Measurements from ENCODE around the gene C1orf115.
A peak's percentile ranks its signal among the peaks of the same experiment; 100 is the strongest.
"Not testable (repeated sequence)": the region's sequence is repeated elsewhere in the genome, so short reads cannot be mapped to it uniquely, and the experiment has no call there.

Gene C1orf115

GRCh38 chr1:220726634-220727033, 36.5 kb downstream of the C1orf115 start:
- no peak for DNase-seq (ENCODE audit: low read depth)

GRCh38 chr1:220727519-220727918, 37.4 kb downstream of the C1orf115 start:
- DNase-seq (ENCODE audit: low read depth): no peak

DNA sequence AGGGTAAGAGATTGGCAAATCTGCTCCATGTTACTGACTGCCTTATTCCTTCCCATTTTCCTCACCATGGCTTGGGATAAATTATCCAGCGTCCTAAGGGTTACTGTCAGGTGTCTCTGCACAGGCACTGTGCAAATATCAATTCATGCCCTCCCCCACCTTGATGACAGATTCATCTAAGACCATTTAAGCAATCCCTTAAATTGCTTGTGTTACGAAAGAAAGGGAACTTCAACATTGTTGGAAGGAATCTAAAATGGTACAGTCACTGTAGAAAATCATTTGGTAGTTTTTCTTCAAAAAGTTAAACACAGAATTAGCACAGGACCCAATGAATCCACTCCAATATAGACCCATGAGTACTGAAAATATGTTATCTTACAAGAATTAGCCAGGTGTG, 40.3 kb downstream of the C1orf115 start:
- DNase-seq (ENCODE audit: low read depth): no peak

- DNase-seq (ENCODE audit: low read depth): no peak
Measured at GRCh38 chr1:220732137-220732536, 42.0 kb downstream of the C1orf115 start.

- no peak for DNase-seq (ENCODE audit: low read depth)
Measured at GRCh38 chr1:220732621-220733020, 42.5 kb downstream of the C1orf115 start.

- DNase-seq (ENCODE audit: low read depth): peak; percentile 72
Measured at GRCh38 chr1:220733086-220733601, 43.0 kb downstream of the C1orf115 start.

DNA sequence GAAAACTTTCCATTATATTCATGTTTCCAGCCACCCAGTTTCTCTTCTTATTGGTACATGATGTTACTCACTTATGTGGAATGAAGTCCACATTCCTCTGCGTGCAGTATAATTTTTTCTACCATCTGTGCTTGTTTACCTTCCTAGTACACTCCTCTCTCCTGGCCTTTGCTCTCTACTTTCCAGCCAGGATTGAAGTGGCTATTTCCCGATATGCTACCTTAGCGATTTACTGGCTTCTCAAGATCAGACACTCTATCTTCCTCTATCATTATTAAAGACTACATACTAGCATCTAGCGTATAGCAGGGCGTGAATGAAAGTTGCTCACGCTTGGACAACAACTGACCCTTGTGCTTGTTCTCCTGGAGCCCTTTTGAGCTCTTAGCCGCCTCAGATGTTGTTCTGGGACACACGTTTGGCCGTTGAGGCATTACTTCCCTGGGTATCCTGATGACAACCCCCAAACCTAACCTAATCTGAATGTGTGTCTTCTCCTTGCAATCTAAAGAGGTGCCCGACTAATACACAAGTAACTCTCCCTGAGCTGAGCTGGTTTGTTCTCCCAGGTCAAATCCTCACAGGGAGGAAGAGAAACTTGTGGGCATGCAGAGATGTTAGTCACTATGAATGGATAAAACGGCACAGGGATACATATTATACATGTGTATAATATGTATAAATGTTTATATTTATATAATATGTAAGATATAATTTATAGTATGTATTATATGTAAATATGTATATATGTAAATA, 44.6 kb downstream of the C1orf115 start:
- peak; percentile 71 for DNase-seq (ENCODE audit: low read depth)

DNA sequence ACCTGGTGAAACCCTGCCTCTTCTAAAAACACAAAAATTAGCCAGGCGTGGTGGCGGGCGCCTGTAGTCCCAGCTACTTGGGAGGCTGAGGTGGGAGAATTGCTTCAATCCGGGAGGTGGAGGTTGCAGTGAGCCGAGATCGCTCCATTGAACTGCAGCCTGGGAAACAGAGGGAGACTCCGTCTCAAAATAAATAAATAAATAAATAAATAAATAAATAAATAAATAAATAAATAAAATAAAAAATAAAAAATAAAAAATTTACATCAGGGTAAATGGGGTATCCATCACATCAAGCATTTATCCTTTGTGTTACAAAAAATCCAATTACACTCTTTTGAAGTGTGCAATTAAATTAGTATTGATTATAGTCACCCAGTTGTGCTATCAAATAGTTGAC, 46.1 kb downstream of the C1orf115 start:
- not testable (repeated sequence) for DNase-seq (ENCODE audit: low read depth)

GRCh38 chr1:220741349-220741748, 51.2 kb downstream of the C1orf115 start:
- no peak for DNase-seq (ENCODE audit: low read depth)

DNA sequence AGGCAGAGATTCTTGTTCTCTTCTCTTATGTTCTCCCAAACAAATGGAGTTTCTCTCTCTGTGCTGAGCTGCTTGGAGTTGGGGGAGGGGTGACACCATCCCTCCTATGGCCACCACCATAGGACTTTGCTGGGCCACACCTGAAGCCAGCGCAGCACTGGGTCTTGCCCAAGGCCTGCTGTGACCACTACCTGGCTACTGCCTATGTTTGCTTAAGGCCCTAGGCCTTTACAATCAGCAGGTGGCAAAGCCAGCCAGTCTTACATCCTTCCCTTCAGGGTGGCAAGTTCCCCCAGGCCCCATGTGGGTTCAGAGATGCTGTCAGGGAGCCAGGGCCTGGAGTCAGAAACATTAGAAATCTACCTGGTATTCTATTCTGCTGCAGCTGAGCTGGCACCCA, 51.7 kb downstream of the C1orf115 start:
- no peak for DNase-seq (ENCODE audit: low read depth)

DNA sequence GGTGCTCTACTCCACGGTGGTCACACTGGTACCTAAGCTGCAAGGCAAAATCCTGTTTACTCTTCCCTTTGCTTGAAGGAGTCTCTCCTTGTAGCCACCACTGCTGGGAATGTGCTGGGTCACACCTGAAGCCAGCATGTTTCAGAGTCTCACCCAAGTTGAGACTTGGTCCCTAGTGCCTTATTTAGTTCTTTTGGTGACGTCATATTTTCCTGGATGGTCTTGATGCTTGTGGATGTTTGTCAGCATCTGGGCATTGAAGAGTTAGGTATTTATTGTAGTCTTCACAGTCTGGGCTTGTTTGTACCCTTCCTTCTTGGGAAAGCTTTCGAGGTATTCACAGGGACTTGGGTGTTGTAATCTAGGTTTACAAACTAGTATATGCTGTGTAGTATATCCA, 52.4 kb downstream of the C1orf115 start:
- DNase-seq (ENCODE audit: low read depth): no peak

GRCh38 chr1:220746851-220747250, 56.7 kb downstream of the C1orf115 start:
- no peak for DNase-seq (ENCODE audit: low read depth)

DNA sequence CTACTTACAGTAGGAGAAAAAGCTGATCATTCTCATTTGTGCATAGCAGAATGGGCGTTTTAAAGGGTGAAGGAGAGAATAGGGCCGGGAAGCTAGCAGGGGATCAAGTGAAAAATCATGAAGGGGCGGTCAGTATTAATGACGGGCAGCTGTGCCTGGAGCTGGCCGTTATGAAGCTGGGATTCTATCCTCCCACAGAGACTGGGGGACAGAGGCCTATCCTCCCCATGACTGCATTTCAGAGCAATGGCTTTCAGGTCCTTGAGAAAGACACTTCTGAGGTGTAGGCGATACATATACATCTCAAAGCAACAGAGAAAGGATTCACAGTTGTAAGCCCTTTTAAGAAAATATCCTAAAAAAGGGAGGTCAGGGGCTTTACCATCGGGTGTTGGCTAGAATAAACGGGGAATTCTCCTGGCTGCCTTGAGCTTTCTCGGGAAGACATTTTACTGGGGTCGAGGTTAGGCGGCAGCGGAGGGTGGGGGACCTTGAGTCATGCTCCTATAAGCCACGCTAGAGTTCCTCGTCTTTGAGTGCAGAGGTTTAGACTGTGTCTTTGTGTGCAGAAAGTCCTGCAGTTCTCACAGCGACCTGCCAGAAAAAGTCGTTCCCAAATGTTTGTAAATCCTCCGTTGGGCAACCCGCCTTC, 57.4 kb downstream of the C1orf115 start:
- DNase-seq (ENCODE audit: low read depth): no peak

DNA sequence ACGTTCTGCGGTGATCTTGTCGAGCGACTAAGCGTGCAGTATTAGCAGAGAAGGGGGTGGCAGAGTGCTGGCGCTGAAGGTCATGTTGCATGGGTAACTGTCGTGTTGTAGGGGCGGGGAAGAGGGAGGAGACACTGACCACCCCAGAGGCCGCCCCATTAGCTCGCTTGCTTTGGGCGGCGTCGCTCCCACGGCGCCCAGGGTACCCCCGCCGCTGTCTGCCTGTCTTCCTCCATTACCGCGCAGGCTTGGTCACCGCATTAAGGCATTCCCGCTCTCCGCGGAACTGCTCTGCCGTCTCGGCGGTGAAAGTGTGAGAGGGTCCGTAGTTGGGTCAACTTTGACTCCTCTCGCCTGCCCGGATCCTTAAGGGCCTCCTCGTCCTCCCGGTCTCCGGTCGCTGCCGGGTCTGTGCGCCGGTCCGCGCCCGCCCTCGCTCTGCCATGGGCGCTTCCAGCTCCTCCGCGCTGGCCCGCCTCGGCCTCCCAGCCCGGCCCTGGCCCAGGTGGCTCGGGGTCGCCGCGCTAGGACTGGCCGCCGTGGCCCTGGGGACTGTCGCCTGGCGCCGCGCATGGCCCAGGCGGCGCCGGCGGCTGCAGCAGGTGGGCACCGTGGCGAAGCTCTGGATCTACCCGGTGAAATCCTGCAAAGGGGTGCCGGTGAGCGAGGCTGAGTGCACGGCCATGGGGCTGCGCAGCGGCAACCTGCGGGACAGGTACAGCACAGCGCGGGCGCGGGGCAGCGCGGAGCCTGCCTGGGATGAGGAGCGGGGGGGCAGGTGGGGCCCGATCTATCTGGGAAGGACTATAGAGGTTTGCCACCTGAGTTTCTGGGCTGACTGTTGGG, 58.1 kb downstream of the C1orf115 start, which contains the start of gene MTARC2:
TSS of gene MTARC2 (plus strand) at position 234 of the 846 bp plus-strand sequence. CDS start at position 444, 210 bp downstream.
- no peak for DNase-seq (ENCODE audit: low read depth)
